Chondrocyte (in vitro differentiated cells): ENCODE results near the gene PAX4. TPM values are rescaled to one million over a fixed set of nuclear protein-coding genes. Genes with fewer than 3 reads are reported as not detected.

ENCODE experiments used
- DNase-seq: peaks from one replicate; pipeline ENCODE4 v3.0.0; 2021; ENCODE audit warnings: mixed read lengths, low spot score
- H3K27ac Mint-ChIP-seq: one replicate; pipeline ENCODE4 v1.8.0; 2021; ENCODE audit warnings: mild to moderate bottlenecking, moderate library complexity, mixed read lengths; ENCODE audit not compliant: unreplicated experiment
- H3K27me3 Mint-ChIP-seq: 2 replicates; pipeline ENCODE4 v1.8.0; 2021; ENCODE audit warnings: low read depth, mixed read lengths
- H3K36me3 Mint-ChIP-seq: 2 replicates; pipeline ENCODE4 v1.8.0; 2021; ENCODE audit warnings: low read depth, mixed read lengths
- H3K4me1 Mint-ChIP-seq: 2 replicates; pipeline ENCODE4 v1.8.0; 2021; ENCODE audit warnings: low read depth, mild to moderate bottlenecking, mixed read lengths
- H3K4me3 Mint-ChIP-seq: one replicate; pipeline ENCODE4 v1.8.0; 2021; ENCODE audit warnings: mild to moderate bottlenecking, moderate library complexity, mixed read lengths; ENCODE audit not compliant: unreplicated experiment
- H3K9me3 Mint-ChIP-seq: 2 replicates; pipeline ENCODE4 v1.8.0; 2021; ENCODE audit warnings: low read depth, mixed read lengths
- CTCF ChIP-seq: fragments of 200-600 bp; sonication (generic); IDR thresholded peaks from 2 replicates; pipeline ENCODE4 v1.5.0; 2021; ENCODE audit warnings: antibody characterized with exemption, mild to moderate bottlenecking, moderate library complexity
- total RNA-seq: library from RNA; stranded (reverse); gene quantifications from 3 replicates; pipeline ENCODE4 v1.2.1, GENCODE V29; 2021

The PAX4 gene
- total RNA-seq, 1 donor from 2014 or later: not detected

- Mint-ChIP-seq H3K36me3 (peaks cover 1% of the 10 kb centered on the region), H3K4me1 (peaks cover 4% of the 10 kb centered on the region), H3K4me3 (no peak overlapping the region), H3K9me3 (no peaks in the 10 kb centered on the region), H3K27me3 (peaks cover 86% of the 10 kb centered on the region), H3K27ac (no peak overlapping the region)
- no peak for DNase-seq
- no peak for TF ChIP-seq CTCF
Observed at GRCh38 chr7:127618775-127619174, 833 bp upstream of the PAX4 start.

- H3K4me3 Mint-ChIP-seq: no peak overlapping the region
- H3K9me3 Mint-ChIP-seq: no peaks in the 10 kb centered on the region
- no peak for DNase-seq
- no peak for TF ChIP-seq CTCF
- H3K36me3 Mint-ChIP-seq: no peaks in the 10 kb centered on the region
- peaks cover 90% of the 10 kb centered on the region for H3K27me3 Mint-ChIP-seq
- H3K27ac Mint-ChIP-seq: no peak overlapping the region
- peaks cover 4% of the 10 kb centered on the region for H3K4me1 Mint-ChIP-seq
Observed at GRCh38 chr7:127616724-127617123, 1.2 kb downstream of the PAX4 start.

DNA sequence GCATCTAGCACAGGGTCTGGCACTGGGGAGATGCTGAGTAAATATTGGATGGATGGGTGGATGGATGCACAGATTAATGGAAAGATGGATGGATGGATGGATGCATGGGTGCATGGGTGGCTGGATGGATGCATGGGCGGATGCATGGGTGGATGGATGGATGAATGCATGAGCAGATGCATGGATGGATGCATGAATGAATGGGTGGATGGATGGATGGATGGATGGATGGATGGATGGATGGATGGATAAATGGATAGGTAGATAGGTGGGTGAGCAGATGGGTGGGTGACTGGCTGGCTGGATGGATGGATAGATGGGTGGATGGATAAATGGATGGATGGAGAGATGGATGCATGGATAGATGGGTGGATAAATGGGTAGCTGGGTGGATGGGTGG, 5.7 kb downstream of the PAX4 start:
- no peak for TF ChIP-seq CTCF
- Mint-ChIP-seq H3K36me3 (no peaks in the 10 kb centered on the region), H3K27ac (no peak overlapping the region), H3K27me3 (peaks cover 53% of the 10 kb centered on the region), H3K4me3 (no peak overlapping the region), H3K4me1 (no peaks in the 10 kb centered on the region), H3K9me3 (no peaks in the 10 kb centered on the region)
- DNase-seq: no peak

GRCh38 chr7:127609297-127609696, 8.6 kb downstream of the PAX4 start:
- H3K9me3 Mint-ChIP-seq: peaks cover 8% of the 10 kb centered on the region
- no peaks in the 10 kb centered on the region for H3K36me3 Mint-ChIP-seq
- TF ChIP-seq CTCF: no peak
- no peaks in the 10 kb centered on the region for H3K4me1 Mint-ChIP-seq
- no peak overlapping the region for H3K4me3 Mint-ChIP-seq
- H3K27me3 Mint-ChIP-seq: peaks cover 26% of the 10 kb centered on the region
- DNase-seq: no peak
- H3K27ac Mint-ChIP-seq: no peak overlapping the region

GRCh38 chr7:127608446-127608845, 9.5 kb downstream of the PAX4 start:
- Mint-ChIP-seq H3K4me1 (no peaks in the 10 kb centered on the region), H3K4me3 (no peak overlapping the region), H3K9me3 (peaks cover 12% of the 10 kb centered on the region), H3K27ac (no peak overlapping the region), H3K27me3 (peaks cover 17% of the 10 kb centered on the region), H3K36me3 (peaks cover 2% of the 10 kb centered on the region)
- DNase-seq: no peak
- TF ChIP-seq CTCF: no peak
